Mucosa of descending colon (tissue), 3 donors: ENCODE data around the gene MLLT3. TPM values are rescaled to one million over a fixed set of nuclear protein-coding genes. Genes with fewer than 3 reads are reported as not detected.

ENCODE experiments used
- ATAC-seq: fragments of 200-7000 bp; cut with Tn5 transposase; one replicate; pipeline ENCODE4 v1.9.1; 2020; ENCODE audit warnings: mild to moderate bottlenecking, moderate library complexity
- DNase-seq, 3 donors: peaks; one replicate each; pipeline ENCODE4 v3.0.0-alpha.2; 2020
- H3K36me3 ChIP-seq: fragments of 200-600 bp; one replicate; pipeline ENCODE4 v1.8.0; 2021; ENCODE audit warnings: low read depth, mild to moderate bottlenecking
- H3K4me1 ChIP-seq: fragments of 200-600 bp; one replicate; pipeline ENCODE4 v1.8.0; 2021; ENCODE audit warnings: low read depth, mild to moderate bottlenecking
- H3K4me3 ChIP-seq: fragments of 200-600 bp; one replicate; pipeline ENCODE4 v1.8.0; 2021; ENCODE audit warnings: mild to moderate bottlenecking
- H3K9me3 ChIP-seq: fragments of 200-600 bp; one replicate; pipeline ENCODE4 v1.8.0; 2021; ENCODE audit warnings: mild to moderate bottlenecking
- intact Hi-C, 2 donors: fragments of 100-400 bp; cut with DNase I in 1 of 2; cut with micrococcal nuclease in 1 of 2; formaldehyde crosslinking; loops; one replicate each; pipeline versions ENCODE4 v1.11.0 to v1.11.1; 2022; cut with DNase I, micrococcal nuclease
- total RNA-seq, 3 donors: library from RNA; stranded (reverse); fragmentation: NEBNext Ultra II Directional in 2 of 3; extraction: Animal tissue kit (Norgen Biotek cat#: 25700) in 2 of 3; gene quantifications; one replicate each; pipeline versions ENCODE4 v1.2.1 to v1.2.4, GENCODE V29; 2021 to 2023
- TF ChIP-seq, protein P1 (sequence below): fragments of 200-600 bp; IDR thresholded peaks from one replicate; pipeline ENCODE4 v1.8.0; 2022; ENCODE audit warnings: antibody characterized with exemption, mild to moderate bottlenecking
- donor health status: DM: no; HTN: no; CAD: no; lungs with moderate emphysema.
- donor health status: DM: no; HTN: no; CAD: no.
- donor health status: DM: no; HTN: yes; CAD: no.

Gene MLLT3
- total RNA-seq, 3 donors from 2014 or later = 35.1 to 53.7 (median 46.5) TPM

GRCh38 chr9:20557890-20558565 is 64.3 kb downstream of the MLLT3 start:
- TF ChIP-seq, protein P1, sequence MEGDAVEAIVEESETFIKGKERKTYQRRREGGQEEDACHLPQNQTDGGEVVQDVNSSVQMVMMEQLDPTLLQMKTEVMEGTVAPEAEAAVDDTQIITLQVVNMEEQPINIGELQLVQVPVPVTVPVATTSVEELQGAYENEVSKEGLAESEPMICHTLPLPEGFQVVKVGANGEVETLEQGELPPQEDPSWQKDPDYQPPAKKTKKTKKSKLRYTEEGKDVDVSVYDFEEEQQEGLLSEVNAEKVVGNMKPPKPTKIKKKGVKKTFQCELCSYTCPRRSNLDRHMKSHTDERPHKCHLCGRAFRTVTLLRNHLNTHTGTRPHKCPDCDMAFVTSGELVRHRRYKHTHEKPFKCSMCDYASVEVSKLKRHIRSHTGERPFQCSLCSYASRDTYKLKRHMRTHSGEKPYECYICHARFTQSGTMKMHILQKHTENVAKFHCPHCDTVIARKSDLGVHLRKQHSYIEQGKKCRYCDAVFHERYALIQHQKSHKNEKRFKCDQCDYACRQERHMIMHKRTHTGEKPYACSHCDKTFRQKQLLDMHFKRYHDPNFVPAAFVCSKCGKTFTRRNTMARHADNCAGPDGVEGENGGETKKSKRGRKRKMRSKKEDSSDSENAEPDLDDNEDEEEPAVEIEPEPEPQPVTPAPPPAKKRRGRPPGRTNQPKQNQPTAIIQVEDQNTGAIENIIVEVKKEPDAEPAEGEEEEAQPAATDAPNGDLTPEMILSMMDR = no peak
- DNase-seq = peak in 1 of 3 donors; percentile 32
- H3K36me3 ChIP-seq = no peaks in the 10 kb centered on the region
- H3K4me1 ChIP-seq = peaks cover 39% of the 10 kb centered on the region
- intact Hi-C loops = loop anchor here in 1 of 2 donors (10.0 kb wide), 1 partner anchor 57 kb away; no protein-coding TSS in a partner anchor
- H3K9me3 ChIP-seq = no peaks in the 10 kb centered on the region
- peak; percentile 72 for ATAC-seq
- H3K4me3 ChIP-seq = no peak overlapping the region

DNA sequence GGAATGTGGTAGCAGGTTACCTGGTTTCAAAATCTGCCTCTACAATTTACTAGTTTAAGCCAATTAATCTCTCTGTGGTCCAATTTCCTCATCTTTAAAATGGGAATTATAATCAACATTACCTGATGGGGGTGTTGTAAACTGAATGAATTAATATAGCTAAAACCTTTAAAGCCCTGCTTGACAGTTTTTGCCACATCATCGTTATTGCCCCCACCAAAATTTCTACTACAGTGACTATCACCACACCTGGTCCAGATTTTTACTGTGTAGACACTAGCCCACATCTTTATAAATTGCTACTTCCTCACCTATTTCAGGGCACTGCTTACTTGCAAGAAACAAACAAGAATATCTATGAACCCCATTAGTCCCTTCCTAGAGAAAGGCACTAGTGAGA is 65.0 kb downstream of the MLLT3 start:
- DNase-seq (no peak), ATAC-seq (no peak)
- intact Hi-C loops = loop anchor here in 1 of 2 donors (10.0 kb wide), 1 partner anchor 58 kb away; no protein-coding TSS in a partner anchor
- Histone ChIP-seq H3K4me3 (no peak overlapping the region), H3K4me1 (peaks cover 42% of the 10 kb centered on the region), H3K36me3 (no peaks in the 10 kb centered on the region), H3K9me3 (no peaks in the 10 kb centered on the region)
- TF ChIP-seq, protein P1 = no peak

DNA sequence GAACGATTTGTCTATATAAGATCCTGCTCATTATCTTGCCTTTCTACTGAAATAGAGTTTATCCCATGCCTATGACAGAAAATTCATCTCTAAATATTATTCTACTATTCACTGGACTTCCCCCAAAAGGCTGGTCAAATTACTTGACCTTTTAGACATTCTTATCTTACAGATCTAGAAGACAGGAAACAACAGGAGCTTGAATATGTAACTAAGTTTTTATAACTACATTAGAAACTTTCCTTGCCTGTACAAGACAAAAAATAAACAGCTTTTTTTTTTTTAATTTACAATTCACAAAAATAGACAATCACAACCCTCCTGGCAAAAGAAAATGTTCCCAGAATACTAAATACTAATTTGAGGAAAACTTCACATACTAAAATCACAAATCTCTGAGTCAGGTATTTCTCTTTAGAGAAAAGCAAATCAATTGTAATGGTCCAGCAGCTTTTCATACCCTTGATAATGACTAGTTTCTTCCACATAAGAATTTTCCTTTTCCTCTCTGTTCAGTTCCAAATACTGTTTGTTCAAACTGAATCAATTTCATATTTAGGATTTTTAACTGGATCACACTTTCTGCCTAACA is 68.6 kb downstream of the MLLT3 start:
- ATAC-seq = no peak
- no peaks in the 10 kb centered on the region for H3K9me3 ChIP-seq
- H3K4me3 ChIP-seq = no peak overlapping the region
- no peak for DNase-seq
- peaks cover 42% of the 10 kb centered on the region for H3K4me1 ChIP-seq
- intact Hi-C loops = loop anchor here in 1 of 2 donors (10.0 kb wide), 1 partner anchor 61 kb away; no protein-coding TSS in a partner anchor
- TF ChIP-seq, protein P1 = no peak
- no peaks in the 10 kb centered on the region for H3K36me3 ChIP-seq

DNA sequence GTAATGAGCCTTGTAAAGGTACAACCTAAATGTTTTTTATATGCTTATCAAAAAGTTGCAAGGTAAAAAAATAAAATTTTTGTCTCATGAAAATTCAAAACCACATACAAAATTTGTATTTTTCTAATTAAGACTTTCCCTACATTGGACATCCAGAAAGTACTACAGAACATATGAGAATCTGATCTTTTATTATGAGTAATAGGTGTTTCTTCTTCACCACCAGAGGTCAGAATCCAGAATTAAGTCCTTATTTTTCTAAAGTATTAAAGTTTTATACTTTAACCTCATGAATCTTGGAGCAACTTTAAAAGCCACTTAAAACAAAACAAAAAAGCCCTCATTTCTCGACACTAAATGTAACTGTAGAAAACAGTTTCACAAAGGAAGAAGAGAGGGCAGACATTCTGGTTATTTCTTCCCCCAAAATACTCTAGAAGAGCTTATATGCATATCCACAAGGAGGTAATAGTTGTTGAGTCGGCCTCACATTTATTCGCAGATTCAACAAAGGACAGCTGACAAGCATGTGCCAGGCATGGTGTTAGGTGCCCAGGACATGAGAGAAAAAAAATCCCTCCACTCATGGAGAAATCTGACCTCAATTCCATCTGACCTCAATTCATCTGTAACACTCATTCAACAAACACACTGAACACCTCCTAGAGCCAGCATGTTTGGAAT is 69.3 kb downstream of the MLLT3 start:
- H3K9me3 ChIP-seq = no peaks in the 10 kb centered on the region
- ATAC-seq = peak; percentile 13
- TF ChIP-seq, protein P1 = no peak
- peaks cover 37% of the 10 kb centered on the region for H3K4me1 ChIP-seq
- intact Hi-C loops = loop anchor here in 1 of 2 donors (10.0 kb wide), 1 partner anchor 62 kb away; no protein-coding TSS in a partner anchor
- H3K36me3 ChIP-seq = no peaks in the 10 kb centered on the region
- no peak for DNase-seq
- no peak overlapping the region for H3K4me3 ChIP-seq

- no peaks in the 10 kb centered on the region for H3K36me3 ChIP-seq
- peak; percentile 92 for ATAC-seq
- TF ChIP-seq, protein P1 = no peak
- H3K4me3 ChIP-seq = no peak overlapping the region
- intact Hi-C loops = loop anchor here in 1 of 2 donors (10.0 kb wide), 1 partner anchor 63 kb away; no protein-coding TSS in a partner anchor
- H3K4me1 ChIP-seq = peaks cover 32% of the 10 kb centered on the region
- peak in 1 of 3 donors; percentile 67 for DNase-seq
- H3K9me3 ChIP-seq = no peaks in the 10 kb centered on the region
Measured at GRCh38 chr9:20551835-20552234, 70.5 kb downstream of the MLLT3 start.
